ENCODE measurements around the gene SLC8B1.

- TF ChIP-seq ZNF366 (tag by site-specific recombination; conservative IDR thresholded peaks at IDR 0.05) (no peak), YY1 (tag by site-specific recombination; IDR thresholded peaks at IDR 0.05) (no peak), ZNF266 (tag by site-specific recombination; IDR thresholded peaks at IDR 0.05; ENCODE audit: low read depth) (no peak), CTCF (tag by site-specific recombination; IDR thresholded peaks at IDR 0.05) (no peak), MEIS1 (CRISPR knock-in tag; IDR thresholded peaks at IDR 0.05; ENCODE audit: borderline replicate concordance) (no peak), ZNF558 (tag by site-specific recombination; IDR thresholded peaks at IDR 0.05) (no peak), KLF10 (tag by site-specific recombination; IDR thresholded peaks at IDR 0.05) (no peak), ZNF639 (tag by site-specific recombination; IDR thresholded peaks at IDR 0.05) (no peak), TCF7L2 (IDR thresholded peaks at IDR 0.05; ENCODE audit: borderline replicate concordance, low read depth, low read length) (no peak)
- TF ChIP-seq, protein P1, sequence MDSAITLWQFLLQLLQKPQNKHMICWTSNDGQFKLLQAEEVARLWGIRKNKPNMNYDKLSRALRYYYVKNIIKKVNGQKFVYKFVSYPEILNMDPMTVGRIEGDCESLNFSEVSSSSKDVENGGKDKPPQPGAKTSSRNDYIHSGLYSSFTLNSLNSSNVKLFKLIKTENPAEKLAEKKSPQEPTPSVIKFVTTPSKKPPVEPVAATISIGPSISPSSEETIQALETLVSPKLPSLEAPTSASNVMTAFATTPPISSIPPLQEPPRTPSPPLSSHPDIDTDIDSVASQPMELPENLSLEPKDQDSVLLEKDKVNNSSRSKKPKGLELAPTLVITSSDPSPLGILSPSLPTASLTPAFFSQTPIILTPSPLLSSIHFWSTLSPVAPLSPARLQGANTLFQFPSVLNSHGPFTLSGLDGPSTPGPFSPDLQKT (IDR thresholded peaks at IDR 0.05; ENCODE audit: borderline replicate concordance, low read depth, low read length) = no peak
- TF ChIP-seq, protein P2, sequence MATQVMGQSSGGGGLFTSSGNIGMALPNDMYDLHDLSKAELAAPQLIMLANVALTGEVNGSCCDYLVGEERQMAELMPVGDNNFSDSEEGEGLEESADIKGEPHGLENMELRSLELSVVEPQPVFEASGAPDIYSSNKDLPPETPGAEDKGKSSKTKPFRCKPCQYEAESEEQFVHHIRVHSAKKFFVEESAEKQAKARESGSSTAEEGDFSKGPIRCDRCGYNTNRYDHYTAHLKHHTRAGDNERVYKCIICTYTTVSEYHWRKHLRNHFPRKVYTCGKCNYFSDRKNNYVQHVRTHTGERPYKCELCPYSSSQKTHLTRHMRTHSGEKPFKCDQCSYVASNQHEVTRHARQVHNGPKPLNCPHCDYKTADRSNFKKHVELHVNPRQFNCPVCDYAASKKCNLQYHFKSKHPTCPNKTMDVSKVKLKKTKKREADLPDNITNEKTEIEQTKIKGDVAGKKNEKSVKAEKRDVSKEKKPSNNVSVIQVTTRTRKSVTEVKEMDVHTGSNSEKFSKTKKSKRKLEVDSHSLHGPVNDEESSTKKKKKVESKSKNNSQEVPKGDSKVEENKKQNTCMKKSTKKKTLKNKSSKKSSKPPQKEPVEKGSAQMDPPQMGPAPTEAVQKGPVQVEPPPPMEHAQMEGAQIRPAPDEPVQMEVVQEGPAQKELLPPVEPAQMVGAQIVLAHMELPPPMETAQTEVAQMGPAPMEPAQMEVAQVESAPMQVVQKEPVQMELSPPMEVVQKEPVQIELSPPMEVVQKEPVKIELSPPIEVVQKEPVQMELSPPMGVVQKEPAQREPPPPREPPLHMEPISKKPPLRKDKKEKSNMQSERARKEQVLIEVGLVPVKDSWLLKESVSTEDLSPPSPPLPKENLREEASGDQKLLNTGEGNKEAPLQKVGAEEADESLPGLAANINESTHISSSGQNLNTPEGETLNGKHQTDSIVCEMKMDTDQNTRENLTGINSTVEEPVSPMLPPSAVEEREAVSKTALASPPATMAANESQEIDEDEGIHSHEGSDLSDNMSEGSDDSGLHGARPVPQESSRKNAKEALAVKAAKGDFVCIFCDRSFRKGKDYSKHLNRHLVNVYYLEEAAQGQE (tag by site-specific recombination; IDR thresholded peaks at IDR 0.05) = no peak
- TF ChIP-seq, protein P3, sequence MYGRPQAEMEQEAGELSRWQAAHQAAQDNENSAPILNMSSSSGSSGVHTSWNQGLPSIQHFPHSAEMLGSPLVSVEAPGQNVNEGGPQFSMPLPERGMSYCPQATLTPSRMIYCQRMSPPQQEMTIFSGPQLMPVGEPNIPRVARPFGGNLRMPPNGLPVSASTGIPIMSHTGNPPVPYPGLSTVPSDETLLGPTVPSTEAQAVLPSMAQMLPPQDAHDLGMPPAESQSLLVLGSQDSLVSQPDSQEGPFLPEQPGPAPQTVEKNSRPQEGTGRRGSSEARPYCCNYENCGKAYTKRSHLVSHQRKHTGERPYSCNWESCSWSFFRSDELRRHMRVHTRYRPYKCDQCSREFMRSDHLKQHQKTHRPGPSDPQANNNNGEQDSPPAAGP (tag by site-specific recombination; IDR thresholded peaks at IDR 0.05) = no peak
- TF ChIP-seq, protein P4, sequence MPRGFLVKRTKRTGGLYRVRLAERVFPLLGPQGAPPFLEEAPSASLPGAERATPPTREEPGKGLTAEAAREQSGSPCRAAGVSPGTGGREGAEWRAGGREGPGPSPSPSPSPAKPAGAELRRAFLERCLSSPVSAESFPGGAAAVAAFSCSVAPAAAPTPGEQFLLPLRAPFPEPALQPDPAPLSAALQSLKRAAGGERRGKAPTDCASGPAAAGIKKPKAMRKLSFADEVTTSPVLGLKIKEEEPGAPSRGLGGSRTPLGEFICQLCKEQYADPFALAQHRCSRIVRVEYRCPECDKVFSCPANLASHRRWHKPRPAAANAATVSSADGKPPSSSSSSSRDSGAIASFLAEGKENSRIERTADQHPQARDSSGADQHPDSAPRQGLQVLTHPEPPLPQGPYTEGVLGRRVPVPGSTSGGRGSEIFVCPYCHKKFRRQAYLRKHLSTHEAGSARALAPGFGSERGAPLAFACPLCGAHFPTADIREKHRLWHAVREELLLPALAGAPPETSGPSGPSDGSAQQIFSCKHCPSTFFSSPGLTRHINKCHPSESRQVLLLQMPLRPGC (tag by site-specific recombination; IDR thresholded peaks at IDR 0.05) = no peak
- TF ChIP-seq, protein P5, sequence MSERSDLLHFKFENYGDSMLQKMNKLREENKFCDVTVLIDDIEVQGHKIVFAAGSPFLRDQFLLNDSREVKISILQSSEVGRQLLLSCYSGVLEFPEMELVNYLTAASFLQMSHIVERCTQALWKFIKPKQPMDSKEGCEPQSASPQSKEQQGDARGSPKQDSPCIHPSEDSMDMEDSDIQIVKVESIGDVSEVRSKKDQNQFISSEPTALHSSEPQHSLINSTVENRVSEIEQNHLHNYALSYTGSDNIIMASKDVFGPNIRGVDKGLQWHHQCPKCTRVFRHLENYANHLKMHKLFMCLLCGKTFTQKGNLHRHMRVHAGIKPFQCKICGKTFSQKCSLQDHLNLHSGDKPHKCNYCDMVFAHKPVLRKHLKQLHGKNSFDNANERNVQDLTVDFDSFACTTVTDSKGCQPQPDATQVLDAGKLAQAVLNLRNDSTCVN (tag by site-specific recombination; optimal IDR thresholded peaks at IDR 0.05) = no peak
Observed at GRCh38 chr12:113298472-113298817, 36.5 kb downstream of the SLC8B1 start.

All from HEK293 (cell line).